Psoas muscle (tissue), 8 donors: ENCODE results near the gene CACNB2. TPM values are rescaled to one million over a fixed set of nuclear protein-coding genes. Genes with fewer than 3 reads are reported as not detected.

ENCODE experiments used
- ATAC-seq, 4 donors: fragments of 200-7000 bp; cut with Tn5 transposase; one replicate each; pipeline ENCODE4 v1.9.1; 2020; ENCODE audit warnings: moderate library complexity in 3 of 4, mild to moderate bottlenecking in 2 of 4
- DNase-seq, 2 donors: peaks; one replicate each; pipeline ENCODE4 v3.0.0-alpha.2; 2020
- H3K27ac ChIP-seq: fragments of 200-600 bp; one replicate; pipeline ENCODE4 v1.8.0; 2022
- H3K27me3 ChIP-seq, 3 donors: fragments of 200-600 bp in 1 of 3; one replicate each; pipeline versions ENCODE4 v1.6.1 to v1.8.0; 2013 to 2022; ENCODE audit warnings: low read length in 2 of 3, mild to moderate bottlenecking in 2 of 3, moderate library complexity in 1 of 3; ENCODE audit not compliant: insufficient read depth in 3 of 3
- H3K36me3 ChIP-seq, 2 donors: fragments of 200-600 bp in 1 of 2; one replicate each; pipeline versions ENCODE4 v1.6.1 to v1.8.0; 2013 to 2022; ENCODE audit warnings: low read depth in 1 of 2, mild to moderate bottlenecking in 1 of 2, moderate library complexity in 1 of 2; ENCODE audit not compliant: insufficient read depth in 1 of 2
- H3K4me1 ChIP-seq: fragments of 200-600 bp; one replicate; pipeline ENCODE4 v1.8.0; 2022
- H3K4me3 ChIP-seq: fragments of 200-600 bp; one replicate; pipeline ENCODE4 v1.8.0; 2022; ENCODE audit warnings: mild to moderate bottlenecking
- H3K9me3 ChIP-seq: fragments of 200-600 bp; one replicate; pipeline ENCODE4 v1.8.0; 2022
- CTCF ChIP-seq: fragments of 200-600 bp; IDR thresholded peaks from one replicate; pipeline ENCODE4 v1.8.0; 2022; ENCODE audit warnings: antibody characterized with exemption
- WGBS, 3 donors: extraction: QIAGEN DNeasy Blood & Tissue Kit; methylation state at CpG; one replicate each; pipeline versions ENCODE4 v1.1.6 to v1.1.7; 2013; 5-methylcytosine and 5-hydroxymethylcytosine counted together
- intact Hi-C, 2 donors: fragments of 100-400 bp; cut with DNase I; formaldehyde crosslinking; loops; one replicate each; pipeline versions ENCODE4 v1.11.0 to v1.14.2; 2022
- polyA plus RNA-seq, 3 donors: library from polyadenylated mRNA; stranded (reverse); fragments of 200-250 nt; gene quantifications; one replicate each; pipeline ENCODE4 v1.2.3, GENCODE V29; 2013
- total RNA-seq, 4 donors: library from RNA; stranded (reverse); fragmentation: NEBNext Ultra II Directional in 2 of 4; extraction: Animal tissue kit (Norgen Biotek cat#: 25700) in 2 of 4; gene quantifications; one replicate each; pipeline versions ENCODE4 v1.2.1 to v1.2.4, GENCODE V29; 2021 to 2023
- donor health status: healthy with polysubstance abuse.
- donor health status: DM: no; HTN: no; CAD: no; lungs with moderate emphysema.
- donor health status: Bipolar disorder and iron deficiency.
- donor health status: healthy.
- donor health status: DM: yes; HTN: yes; CAD: no.
- donor health status: DM: no; HTN: no; CAD: no.
- donor health status: DM: no; HTN: no; CAD: no.
- donor health status: DM: yes; HTN: yes; CAD: no.

CACNB2 gene
- total and polyA plus RNA-seq, 7 donors: 0.20 to 0.71 (median 0.43) TPM

- H3K9me3 ChIP-seq: no peaks in the 10 kb centered on the region
- DNase-seq (no peak), ATAC-seq (no peak)
- 64 to 71% (median 66%) methylated on average over 2 of the region's 2 CpGs for WGBS, 3 donors
- no peaks in the 10 kb centered on the region for H3K4me1 ChIP-seq
- H3K27ac ChIP-seq: no peak overlapping the region
- H3K4me3 ChIP-seq: no peak overlapping the region
- no peak for TF ChIP-seq CTCF
- intact Hi-C loops: loop anchor here in 1 of 2 donors (10.0 kb wide), 1 partner anchor 1805 kb away; no protein-coding TSS in a partner anchor
- no peaks in the 10 kb centered on the region for H3K27me3 ChIP-seq
- H3K36me3 ChIP-seq: no peaks in the 10 kb centered on the region
Measured at GRCh38 chr10:18419945-18420344, 279.7 kb downstream of the CACNB2 start.

DNA sequence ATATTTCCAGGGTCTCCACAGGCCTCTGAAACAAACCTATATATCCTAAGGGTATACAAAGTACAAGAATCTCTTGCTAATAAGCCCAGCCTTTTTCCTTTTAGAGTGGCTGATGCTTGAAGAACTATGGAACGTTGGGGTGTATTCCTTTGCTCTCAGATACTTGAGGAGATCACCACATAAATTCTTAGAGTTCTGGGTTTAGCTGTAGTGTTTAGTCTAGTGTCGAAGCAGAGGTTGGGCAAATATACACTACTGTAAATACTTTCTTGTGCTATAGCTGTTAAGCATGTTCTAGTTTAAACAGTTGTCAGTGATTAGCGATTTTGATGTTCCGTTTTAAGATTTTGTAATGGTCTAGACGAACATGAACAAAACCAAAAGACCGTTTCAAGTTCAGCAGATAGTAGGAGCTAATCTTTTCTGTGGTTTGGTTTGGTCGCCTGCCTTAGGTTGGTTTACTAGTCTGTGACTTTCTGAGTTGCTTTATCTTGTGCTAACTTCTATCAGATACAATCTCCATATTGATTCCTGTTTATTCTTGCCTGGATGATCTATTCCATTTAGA, 281.6 kb downstream of the CACNB2 start:
- Histone ChIP-seq H3K9me3 (no peaks in the 10 kb centered on the region), H3K4me3 (no peak overlapping the region), H3K4me1 (no peaks in the 10 kb centered on the region), H3K27ac (no peak overlapping the region), H3K36me3 (no peaks in the 10 kb centered on the region), H3K27me3 (no peaks in the 10 kb centered on the region)
- DNase-seq: no peak
- WGBS, 3 donors: 83 to 86% (median 84%) methylated on average over 7 of the region's 7 CpGs
- intact Hi-C loops: loop anchor here in 1 of 2 donors (10.0 kb wide), 1 partner anchor 1803 kb away; no protein-coding TSS in a partner anchor
- no peak for ATAC-seq
- TF ChIP-seq CTCF: no peak

GRCh38 chr10:18423058-18423637, 282.9 kb downstream of the CACNB2 start:
- no peak for ATAC-seq
- H3K36me3 ChIP-seq: no peaks in the 10 kb centered on the region
- H3K4me3 ChIP-seq: no peak overlapping the region
- no peak overlapping the region for H3K27ac ChIP-seq
- WGBS, 3 donors: 52 to 59% (median 55%) methylated on average over 4 of the region's 4 CpGs
- no peaks in the 10 kb centered on the region for H3K4me1 ChIP-seq
- TF ChIP-seq CTCF: no peak
- intact Hi-C loops: loop anchor here in 1 of 2 donors (10.0 kb wide), 1 partner anchor 1802 kb away; no protein-coding TSS in a partner anchor
- no peaks in the 10 kb centered on the region for H3K27me3 ChIP-seq
- H3K9me3 ChIP-seq: no peaks in the 10 kb centered on the region
- DNase-seq: no peak

- no peak overlapping the region for H3K4me3 ChIP-seq
- ATAC-seq (no peak), DNase-seq (no peak)
- no peaks in the 10 kb centered on the region for H3K4me1 ChIP-seq
- intact Hi-C loops: loop anchor here in 1 of 2 donors (10.0 kb wide), 1 partner anchor 1801 kb away; no protein-coding TSS in a partner anchor
- H3K27ac ChIP-seq: no peak overlapping the region
- no peak for TF ChIP-seq CTCF
- H3K27me3 ChIP-seq: no peaks in the 10 kb centered on the region
- 19 to 23% (median 20%) methylated on average over 8 of the region's 8 CpGs for WGBS, 3 donors
- H3K36me3 ChIP-seq: no peaks in the 10 kb centered on the region
- no peaks in the 10 kb centered on the region for H3K9me3 ChIP-seq
Measured at GRCh38 chr10:18424200-18424599, 284.0 kb downstream of the CACNB2 start.
